Measurements from ENCODE around the gene CCDC134. TPM values are rescaled to one million over a fixed set of nuclear protein-coding genes. Genes with fewer than 3 reads are reported as not detected.

Gene CCDC134
- total and polyA plus RNA-seq, 2 of the 13 experiments (the other 11 are each of a cell fraction or from before 2014, with no cell fraction given): 4.8 to 17.4 TPM

DNA sequence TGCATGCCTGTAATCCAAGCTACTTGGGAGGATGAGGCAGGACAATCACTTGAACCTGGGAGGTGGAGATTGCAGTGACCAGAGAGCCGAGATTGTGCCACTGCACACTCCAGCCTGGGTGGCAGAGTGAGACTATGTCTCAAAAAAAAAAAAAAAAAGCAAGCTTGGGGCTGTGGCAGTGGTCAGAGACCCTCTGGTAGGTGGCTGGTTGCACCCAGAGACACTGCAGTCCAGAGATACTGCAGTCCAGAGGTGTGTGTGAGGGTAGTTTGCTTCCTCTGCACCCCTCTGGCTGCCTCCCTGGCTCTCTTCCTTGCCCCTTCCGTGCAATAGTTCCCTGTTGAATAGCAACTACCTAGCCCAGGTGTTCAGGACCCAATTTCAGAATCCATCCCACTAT, 1.7 kb upstream of the CCDC134 start:
- H3K27ac ChIP-seq (ENCODE audit: extremely low read length, insufficient read depth, low read length): no peak overlapping the region
- no peak for FAIRE-seq
- intact Hi-C loops (cut with micrococcal nuclease; ENCODE audit: unreplicated experiment): no loop called here

DNA sequence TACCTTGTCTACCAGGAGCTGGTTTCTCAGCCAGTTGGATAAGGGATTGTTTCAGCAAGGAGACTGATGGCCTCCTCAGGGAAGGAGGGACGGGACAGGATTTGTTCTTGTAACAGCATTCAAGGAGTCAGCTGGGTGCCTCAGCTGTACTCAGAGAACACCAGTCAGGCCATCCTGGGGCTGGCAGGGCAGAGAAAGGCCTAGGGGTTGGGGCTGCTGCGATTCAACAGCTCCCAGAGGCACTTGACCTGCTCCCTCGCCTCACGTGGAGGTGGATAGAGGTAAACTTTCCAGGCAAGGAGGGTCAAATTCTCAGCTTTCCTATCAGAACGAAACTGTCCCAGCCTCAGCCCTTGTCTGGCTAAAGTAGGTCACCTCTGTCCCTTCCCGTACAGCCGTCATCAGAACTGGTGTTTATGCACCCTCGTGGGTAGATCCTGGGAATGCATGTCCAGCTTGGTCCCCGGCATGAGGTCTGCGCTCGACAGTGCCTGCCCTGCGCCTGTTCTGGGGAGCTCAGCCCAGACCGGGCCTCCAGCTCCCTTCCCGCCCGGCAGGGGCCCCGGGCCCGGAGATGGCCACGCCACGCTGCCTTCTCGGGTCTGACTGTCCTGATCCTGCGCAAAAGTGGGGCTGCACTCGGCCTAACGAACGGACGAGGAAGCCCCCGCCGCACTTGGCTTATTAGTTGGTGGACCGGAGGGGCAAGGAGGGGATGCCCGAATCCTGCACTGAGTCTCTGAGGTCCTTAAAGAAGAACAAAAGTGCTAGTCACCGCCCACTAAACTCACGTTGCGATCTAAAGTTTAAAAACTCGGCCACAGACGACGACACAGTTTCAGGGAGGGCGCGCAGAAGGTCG, 762 bp upstream of the CCDC134 start:
- Histone ChIP-seq H3K27me3 (ENCODE audit: control insufficient read depth in 1 of 2, insufficient read depth in 2 of 2, low read length in 2 of 2) (no peaks in the 10 kb centered on the region; a peak in 1 of 5 replicates), H2AFZ (ENCODE audit: low read length) (no peak overlapping the region), H3K36me3 (replicated peaks in 1 of 2; ENCODE audit: control insufficient read depth in 1 of 2, insufficient read depth in 2 of 2, low read length in 2 of 2) (no peaks in the 10 kb centered on the region; a peak in 1 of 5 replicates), H3K4me1 (ENCODE audit: insufficient read depth, low read length) (peaks cover 33% of the 10 kb centered on the region), H3K9ac (ENCODE audit: insufficient read depth, low read depth, low read length) (peak overlapping the region; percentile 89), H3K4me2 (ENCODE audit: low read depth, low read length) (peak overlapping the region; percentile 87), H3K27ac (ENCODE audit: extremely low read length, insufficient read depth, low read length) (peak overlapping the region; percentile 87), H4K20me1 (ENCODE audit: insufficient read depth, low read length) (no peaks in the 10 kb centered on the region), H3K79me2 (ENCODE audit: insufficient read depth, low read length) (peaks cover 28% of the 10 kb centered on the region), H3K4me3 (replicated peaks in 1 of 3; ENCODE audit: insufficient read depth in 1 of 3, low read depth in 2 of 3, low read length in 3 of 3) (peak overlapping the region; percentile 71 to 92 (median 86)), H3K9me3 (ENCODE audit: low read length) (no peaks in the 10 kb centered on the region)
- ChIA-PET POLR2A (interaction anchor here (0.6 to 3.0 kb wide), 22 partner anchors 10 to 291 kb away, joined by 3 to 45 read pairs (median 6); partner anchors contain the start of genes CENPM, NDUFA6, SNU13 and SREBF2), CTCF (ENCODE audit: low intra/inter-chr PET ratio, low total read pairs) (no interaction called here)
- intact Hi-C loops (cut with micrococcal nuclease; ENCODE audit: unreplicated experiment): no loop called here
- ATAC-seq (peak; percentile 52), FAIRE-seq (no peak), DNase-seq (ENCODE audit: low spot score) (no peak)
- in situ Hi-C loops (cut with HindIII; ENCODE audit: extremely low pct_ligation_motif_present, low pct_unique_long_range_greater_than_20kb): no loop called here
- 34% methylated on average over 14 of the region's 38 CpGs for WGBS (ENCODE audit: low lambda C conversion rate)
- TSS peak; percentile 92 for BruUV-seq (replicated peaks)
- TF ChIP-seq HOXA9 (CRISPR knock-in tag; IDR thresholded peaks at IDR 0.05; ENCODE audit: borderline replicate concordance) (0 out of 2 replicates have a peak, but pooled peaks have one; percentile 30), ZSCAN21 (CRISPR knock-in tag; IDR thresholded peaks at IDR 0.05; ENCODE audit: borderline replicate concordance) (0 out of 2 replicates have a peak, but pooled peaks have one; percentile 38), ZNF878 (CRISPR knock-in tag; IDR thresholded peaks at IDR 0.05) (peak; percentile 63; the same call in 1 of the 2 replicates), GATAD1 (CRISPR knock-in tag; IDR thresholded peaks at IDR 0.05) (no peak), ZBTB42 (CRISPR knock-in tag; IDR thresholded peaks at IDR 0.05) (0 out of 2 replicates have a peak, but pooled peaks have one; percentile 30), TSC22D2 (CRISPR knock-in tag; IDR thresholded peaks at IDR 0.05; ENCODE audit: borderline replicate concordance) (peak; percentile 46; the same call in 1 of the 2 replicates), REL (CRISPR knock-in tag; conservative IDR thresholded peaks at IDR 0.05) (0 out of 2 replicates have a peak, but pooled peaks have one; percentile 29)
- TF ChIP-seq, protein P1, sequence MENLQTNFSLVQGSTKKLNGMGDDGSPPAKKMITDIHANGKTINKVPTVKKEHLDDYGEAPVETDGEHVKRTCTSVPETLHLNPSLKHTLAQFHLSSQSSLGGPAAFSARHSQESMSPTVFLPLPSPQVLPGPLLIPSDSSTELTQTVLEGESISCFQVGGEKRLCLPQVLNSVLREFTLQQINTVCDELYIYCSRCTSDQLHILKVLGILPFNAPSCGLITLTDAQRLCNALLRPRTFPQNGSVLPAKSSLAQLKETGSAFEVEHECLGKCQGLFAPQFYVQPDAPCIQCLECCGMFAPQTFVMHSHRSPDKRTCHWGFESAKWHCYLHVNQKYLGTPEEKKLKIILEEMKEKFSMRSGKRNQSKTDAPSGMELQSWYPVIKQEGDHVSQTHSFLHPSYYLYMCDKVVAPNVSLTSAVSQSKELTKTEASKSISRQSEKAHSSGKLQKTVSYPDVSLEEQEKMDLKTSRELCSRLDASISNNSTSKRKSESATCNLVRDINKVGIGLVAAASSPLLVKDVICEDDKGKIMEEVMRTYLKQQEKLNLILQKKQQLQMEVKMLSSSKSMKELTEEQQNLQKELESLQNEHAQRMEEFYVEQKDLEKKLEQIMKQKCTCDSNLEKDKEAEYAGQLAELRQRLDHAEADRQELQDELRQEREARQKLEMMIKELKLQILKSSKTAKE (CRISPR knock-in tag; IDR thresholded peaks at IDR 0.05; ENCODE audit: borderline replicate concordance): 0 out of 2 replicates have a peak, but pooled peaks have one; percentile 23
- TF ChIP-seq, protein P2, sequence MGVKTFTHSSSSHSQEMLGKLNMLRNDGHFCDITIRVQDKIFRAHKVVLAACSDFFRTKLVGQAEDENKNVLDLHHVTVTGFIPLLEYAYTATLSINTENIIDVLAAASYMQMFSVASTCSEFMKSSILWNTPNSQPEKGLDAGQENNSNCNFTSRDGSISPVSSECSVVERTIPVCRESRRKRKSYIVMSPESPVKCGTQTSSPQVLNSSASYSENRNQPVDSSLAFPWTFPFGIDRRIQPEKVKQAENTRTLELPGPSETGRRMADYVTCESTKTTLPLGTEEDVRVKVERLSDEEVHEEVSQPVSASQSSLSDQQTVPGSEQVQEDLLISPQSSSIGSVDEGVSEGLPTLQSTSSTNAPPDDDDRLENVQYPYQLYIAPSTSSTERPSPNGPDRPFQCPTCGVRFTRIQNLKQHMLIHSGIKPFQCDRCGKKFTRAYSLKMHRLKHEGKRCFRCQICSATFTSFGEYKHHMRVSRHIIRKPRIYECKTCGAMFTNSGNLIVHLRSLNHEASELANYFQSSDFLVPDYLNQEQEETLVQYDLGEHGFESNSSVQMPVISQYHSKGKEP (CRISPR knock-in tag; IDR thresholded peaks at IDR 0.05): no peak

More for the DNA sequence above, 1.7 kb upstream of the CCDC134 start:
- H3K4me3 ChIP-seq (replicated peaks in 1 of 3; ENCODE audit: insufficient read depth in 1 of 3, low read depth in 2 of 3, low read length in 3 of 3): no peak overlapping the region
- no peak for ATAC-seq
- H3K4me1 ChIP-seq (ENCODE audit: insufficient read depth, low read length): peaks cover 25% of the 10 kb centered on the region
- in situ Hi-C loops (cut with HindIII; ENCODE audit: extremely low pct_ligation_motif_present, low pct_unique_long_range_greater_than_20kb): no loop called here
- H3K4me2 ChIP-seq (ENCODE audit: low read depth, low read length): no peak overlapping the region
- no peak for DNase-seq (ENCODE audit: low spot score)
- no TSS peak for BruUV-seq (replicated peaks)
- 82% methylated on average over 2 of the region's 2 CpGs for WGBS (ENCODE audit: low lambda C conversion rate)
- H3K27me3 ChIP-seq (ENCODE audit: control insufficient read depth in 1 of 2, insufficient read depth in 2 of 2, low read length in 2 of 2): no peaks in the 10 kb centered on the region; a peak in 1 of 5 replicates
- no peaks in the 10 kb centered on the region for H4K20me1 ChIP-seq (ENCODE audit: insufficient read depth, low read length)
- H3K36me3 ChIP-seq (replicated peaks in 1 of 2; ENCODE audit: control insufficient read depth in 1 of 2, insufficient read depth in 2 of 2, low read length in 2 of 2): no peaks in the 10 kb centered on the region; a peak in 1 of 5 replicates
- ChIA-PET CTCF (ENCODE audit: low intra/inter-chr PET ratio, low total read pairs) (no interaction called here), POLR2A (interaction anchor here (3.0 kb wide), 1 partner anchor 34 kb away, joined by 45 read pairs; the partner anchor contains the start of gene SREBF2)
- no peak for TF ChIP-seq ZBTB1 (CRISPR knock-in tag; IDR thresholded peaks at IDR 0.05; ENCODE audit: borderline replicate concordance)
- no peaks in the 10 kb centered on the region for H3K9me3 ChIP-seq (ENCODE audit: low read length)
- H3K9ac ChIP-seq (ENCODE audit: insufficient read depth, low read depth, low read length): no peak overlapping the region
- H2AFZ ChIP-seq (ENCODE audit: low read length): no peak overlapping the region
- H3K79me2 ChIP-seq (ENCODE audit: insufficient read depth, low read length): peaks cover 21% of the 10 kb centered on the region
